HFF-Myc (cell line): Measurements from ENCODE around the gene KCNJ5.

Experiments
- DNase-seq: peaks from one replicate; pipeline ENCODE4 v3.0.0-alpha.2; 2011; ENCODE audit warnings: low read depth; ENCODE audit errors: extremely low read depth
- H3K4me3 ChIP-seq: replicated peaks from 2 replicates; pipeline ENCODE4 v1.5.1; 2011; ENCODE audit warnings: low read depth, mild to moderate bottlenecking, control low read depth, low read length
- CTCF ChIP-seq: IDR thresholded peaks from 2 replicates; pipeline ENCODE4 v1.5.1; 2012; ENCODE audit warnings: mild to moderate bottlenecking, low read depth, low read length, control low read depth; ENCODE audit errors: missing control alignments

KCNJ5 gene

GRCh38 chr11:128898580-128899344 is 7.6 kb downstream of the KCNJ5 start:
- no peak for TF ChIP-seq CTCF
- H3K4me3 ChIP-seq = no peak overlapping the region
- no peak for DNase-seq

GRCh38 chr11:128900468-128900867 is 9.3 kb downstream of the KCNJ5 start:
- TF ChIP-seq CTCF = no peak
- DNase-seq = no peak
- no peak overlapping the region for H3K4me3 ChIP-seq

- DNase-seq = no peak
- no peak for TF ChIP-seq CTCF
- H3K4me3 ChIP-seq = no peak overlapping the region
These were observed 10.7 kb downstream of the KCNJ5 start for GRCh38 chr11:128901653-128902514.

- DNase-seq = no peak
- no peak for TF ChIP-seq CTCF
- no peak overlapping the region for H3K4me3 ChIP-seq
These were observed 11.4 kb downstream of the KCNJ5 start for GRCh38 chr11:128902515-128903066.

- no peak overlapping the region for H3K4me3 ChIP-seq
- no peak for TF ChIP-seq CTCF
- no peak for DNase-seq
These were observed 12.3 kb downstream of the KCNJ5 start for GRCh38 chr11:128903248-128904061.

GRCh38 chr11:128904303-128904655 is 13.1 kb downstream of the KCNJ5 start:
- TF ChIP-seq CTCF = no peak
- no peak for DNase-seq
- no peak overlapping the region for H3K4me3 ChIP-seq
